ENCODE measurements around the gene KNCN.

KNCN gene

GRCh38 chr1:46496505-46496904, 54.9 kb downstream of the KNCN start:
- DNase-seq (ENCODE audit: low read depth) = no peak
- TF ChIP-seq CTCF (conservative IDR thresholded peaks at IDR 0.05; ENCODE audit: low read depth, low read length) = no peak
- no peak overlapping the region for H3K4me3 ChIP-seq (ENCODE audit: low read depth, low read length)

DNA sequence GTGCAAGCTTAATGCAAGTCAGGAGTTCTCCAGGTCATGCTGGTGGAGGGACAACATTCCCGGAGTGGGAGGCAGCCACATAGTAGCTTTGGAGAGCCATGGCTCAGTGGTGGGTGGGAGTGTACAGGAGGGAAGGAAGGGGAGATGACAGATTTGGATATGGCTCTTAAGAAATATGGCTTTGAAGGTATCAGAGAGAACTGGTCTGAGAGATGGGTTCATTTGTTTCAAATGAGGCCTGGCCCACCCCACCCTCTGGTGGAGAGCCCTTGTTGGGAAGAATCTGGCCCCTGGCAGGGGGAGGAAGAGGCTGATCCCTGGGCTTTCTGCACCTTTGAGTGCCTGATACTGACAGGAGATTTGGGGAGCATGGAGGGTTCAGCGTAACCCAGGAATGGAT, 55.7 kb downstream of the KNCN start:
- no peak overlapping the region for H3K4me3 ChIP-seq (ENCODE audit: low read depth, low read length)
- no peak for TF ChIP-seq CTCF (conservative IDR thresholded peaks at IDR 0.05; ENCODE audit: low read depth, low read length)
- DNase-seq (ENCODE audit: low read depth) = no peak
